HepG2 (cell line): ENCODE data around the gene TLN1. TPM values are rescaled to one million over a fixed set of nuclear protein-coding genes. Genes with fewer than 3 reads are reported as not detected.

ENCODE experiments used
- FOXJ3 ChIP-seq: sonication (generic); formaldehyde crosslinking; IDR thresholded peaks from 2 replicates; pipeline ENCODE4 v1.4.0; 2020; ENCODE audit warnings: missing genetic modification reagents, mild to moderate bottlenecking, borderline replicate concordance
- GLI4 ChIP-seq: sonication (generic); formaldehyde crosslinking; IDR thresholded peaks from 2 replicates; pipeline ENCODE4 v1.5.1; 2020; ENCODE audit warnings: missing genetic modification reagents, mild to moderate bottlenecking, moderate library complexity, borderline replicate concordance
- IKZF1 ChIP-seq: fragments of 450-650 bp; IDR thresholded peaks from 2 replicates; pipeline ENCODE4 v1.7.1; 2016
- NCOA5 ChIP-seq: sonication (generic); formaldehyde crosslinking; IDR thresholded peaks from 2 replicates; pipeline ENCODE4 v1.4.0; 2020; ENCODE audit warnings: missing genetic modification reagents
- NFIB ChIP-seq: sonication (generic); formaldehyde crosslinking; IDR thresholded peaks from 2 replicates; pipeline ENCODE4 v1.9.0; 2021; ENCODE audit warnings: missing genetic modification reagents, mild to moderate bottlenecking, borderline replicate concordance
- PAF1 ChIP-seq: IDR thresholded peaks from 2 replicates; pipeline ENCODE4 v1.6.1; 2016; ENCODE audit warnings: missing genetic modification reagents, missing compliant biosample characterization
- RELA ChIP-seq: sonication (generic); formaldehyde crosslinking; IDR thresholded peaks from 2 replicates; pipeline ENCODE4 v1.4.0; 2020; ENCODE audit warnings: missing genetic modification reagents
- RFX3 ChIP-seq: IDR thresholded peaks from 2 replicates; pipeline ENCODE4 v1.6.1; 2016; ENCODE audit warnings: missing biosample characterization, missing genetic modification reagents
- TAF15 ChIP-seq: fragments of 200-400 bp; formaldehyde crosslinking; IDR thresholded peaks from one replicate; pipeline ENCODE4 v1.6.1; 2018; ENCODE audit warnings: mild to moderate bottlenecking, low read depth, low read length; ENCODE audit not compliant: poor library complexity, severe bottlenecking
- ZEB1 ChIP-seq: IDR thresholded peaks from 2 replicates; pipeline ENCODE4 v1.6.1; 2012; ENCODE audit warnings: mild to moderate bottlenecking, low read depth, inconsistent platforms; ENCODE audit not compliant: insufficient replicate concordance
- ZNF263 ChIP-seq: sonication (generic); formaldehyde crosslinking; IDR thresholded peaks from 2 replicates; pipeline ENCODE4 v1.4.0; 2020; ENCODE audit warnings: missing genetic modification reagents
- ZNF543 ChIP-seq: sonication (generic); formaldehyde crosslinking; IDR thresholded peaks from 2 replicates; pipeline ENCODE4 v1.4.0; 2020; ENCODE audit warnings: mild to moderate bottlenecking, missing genetic modification reagents
- ZNF550 ChIP-seq: sonication (generic); formaldehyde crosslinking; IDR thresholded peaks from 2 replicates; pipeline ENCODE4 v1.4.0; 2020; ENCODE audit warnings: mild to moderate bottlenecking, missing genetic modification reagents, borderline replicate concordance
- ZNF562 ChIP-seq: sonication (generic); formaldehyde crosslinking; IDR thresholded peaks from 2 replicates; pipeline ENCODE4 v1.8.0; 2022; ENCODE audit warnings: missing genetic modification reagents, borderline replicate concordance
- ZNF891 ChIP-seq: sonication (generic); formaldehyde crosslinking; IDR thresholded peaks from 2 replicates; pipeline ENCODE4 v1.5.0; 2020; ENCODE audit warnings: mild to moderate bottlenecking, missing genetic modification reagents
- polyA plus RNA-seq, 8 experiments: library from polyadenylated mRNA; depleted of rRNA in 3 of 8; stranded (reverse) in 7 of 8; unstranded in 1 of 8; fragments of >200 nt; fragmentation: Illumina TruSeq in 4 of 8; extraction: Trizol in 4 of 8; gene quantifications; 2 replicates each; pipeline versions ENCODE4 v1.2.1 to v1.2.3, GENCODE V29; 2011 to 2016; ENCODE audit warnings: low read depth in 4 of 8, missing spikeins in 1 of 8, mixed read lengths in 1 of 8; ENCODE audit not compliant: insufficient read depth in 1 of 8
- total RNA-seq, 5 experiments: library from RNA; depleted of rRNA; stranded (reverse); fragments of >200 nt; fragmentation: Illumina TruSeq; extraction: Trizol; gene quantifications; 2 replicates each; pipeline ENCODE4 v1.2.3, GENCODE V29; 2016; ENCODE audit warnings: low read depth in 1 of 5
- TF ChIP-seq, protein P1 (sequence below): sonication (generic); formaldehyde crosslinking; IDR thresholded peaks from one replicate; pipeline ENCODE4 v1.5.1; 2020; ENCODE audit warnings: mild to moderate bottlenecking, missing genetic modification reagents; ENCODE audit errors: not compliant biosample characterization
- TF ChIP-seq, protein P2 (sequence below): sonication (generic); formaldehyde crosslinking; IDR thresholded peaks from 2 replicates; pipeline ENCODE4 v1.4.0; 2020; ENCODE audit warnings: missing genetic modification reagents, borderline replicate concordance

Gene TLN1
- total and polyA plus RNA-seq, 2 of the 13 experiments (the other 11 are each of a cell fraction or from before 2014, with no cell fraction given), result 35.2 to 51.8 TPM

GRCh38 chr9:35690614-35691333 lies 41.2 kb downstream of the TLN1 start (continued):
- TF ChIP-seq, protein P1, sequence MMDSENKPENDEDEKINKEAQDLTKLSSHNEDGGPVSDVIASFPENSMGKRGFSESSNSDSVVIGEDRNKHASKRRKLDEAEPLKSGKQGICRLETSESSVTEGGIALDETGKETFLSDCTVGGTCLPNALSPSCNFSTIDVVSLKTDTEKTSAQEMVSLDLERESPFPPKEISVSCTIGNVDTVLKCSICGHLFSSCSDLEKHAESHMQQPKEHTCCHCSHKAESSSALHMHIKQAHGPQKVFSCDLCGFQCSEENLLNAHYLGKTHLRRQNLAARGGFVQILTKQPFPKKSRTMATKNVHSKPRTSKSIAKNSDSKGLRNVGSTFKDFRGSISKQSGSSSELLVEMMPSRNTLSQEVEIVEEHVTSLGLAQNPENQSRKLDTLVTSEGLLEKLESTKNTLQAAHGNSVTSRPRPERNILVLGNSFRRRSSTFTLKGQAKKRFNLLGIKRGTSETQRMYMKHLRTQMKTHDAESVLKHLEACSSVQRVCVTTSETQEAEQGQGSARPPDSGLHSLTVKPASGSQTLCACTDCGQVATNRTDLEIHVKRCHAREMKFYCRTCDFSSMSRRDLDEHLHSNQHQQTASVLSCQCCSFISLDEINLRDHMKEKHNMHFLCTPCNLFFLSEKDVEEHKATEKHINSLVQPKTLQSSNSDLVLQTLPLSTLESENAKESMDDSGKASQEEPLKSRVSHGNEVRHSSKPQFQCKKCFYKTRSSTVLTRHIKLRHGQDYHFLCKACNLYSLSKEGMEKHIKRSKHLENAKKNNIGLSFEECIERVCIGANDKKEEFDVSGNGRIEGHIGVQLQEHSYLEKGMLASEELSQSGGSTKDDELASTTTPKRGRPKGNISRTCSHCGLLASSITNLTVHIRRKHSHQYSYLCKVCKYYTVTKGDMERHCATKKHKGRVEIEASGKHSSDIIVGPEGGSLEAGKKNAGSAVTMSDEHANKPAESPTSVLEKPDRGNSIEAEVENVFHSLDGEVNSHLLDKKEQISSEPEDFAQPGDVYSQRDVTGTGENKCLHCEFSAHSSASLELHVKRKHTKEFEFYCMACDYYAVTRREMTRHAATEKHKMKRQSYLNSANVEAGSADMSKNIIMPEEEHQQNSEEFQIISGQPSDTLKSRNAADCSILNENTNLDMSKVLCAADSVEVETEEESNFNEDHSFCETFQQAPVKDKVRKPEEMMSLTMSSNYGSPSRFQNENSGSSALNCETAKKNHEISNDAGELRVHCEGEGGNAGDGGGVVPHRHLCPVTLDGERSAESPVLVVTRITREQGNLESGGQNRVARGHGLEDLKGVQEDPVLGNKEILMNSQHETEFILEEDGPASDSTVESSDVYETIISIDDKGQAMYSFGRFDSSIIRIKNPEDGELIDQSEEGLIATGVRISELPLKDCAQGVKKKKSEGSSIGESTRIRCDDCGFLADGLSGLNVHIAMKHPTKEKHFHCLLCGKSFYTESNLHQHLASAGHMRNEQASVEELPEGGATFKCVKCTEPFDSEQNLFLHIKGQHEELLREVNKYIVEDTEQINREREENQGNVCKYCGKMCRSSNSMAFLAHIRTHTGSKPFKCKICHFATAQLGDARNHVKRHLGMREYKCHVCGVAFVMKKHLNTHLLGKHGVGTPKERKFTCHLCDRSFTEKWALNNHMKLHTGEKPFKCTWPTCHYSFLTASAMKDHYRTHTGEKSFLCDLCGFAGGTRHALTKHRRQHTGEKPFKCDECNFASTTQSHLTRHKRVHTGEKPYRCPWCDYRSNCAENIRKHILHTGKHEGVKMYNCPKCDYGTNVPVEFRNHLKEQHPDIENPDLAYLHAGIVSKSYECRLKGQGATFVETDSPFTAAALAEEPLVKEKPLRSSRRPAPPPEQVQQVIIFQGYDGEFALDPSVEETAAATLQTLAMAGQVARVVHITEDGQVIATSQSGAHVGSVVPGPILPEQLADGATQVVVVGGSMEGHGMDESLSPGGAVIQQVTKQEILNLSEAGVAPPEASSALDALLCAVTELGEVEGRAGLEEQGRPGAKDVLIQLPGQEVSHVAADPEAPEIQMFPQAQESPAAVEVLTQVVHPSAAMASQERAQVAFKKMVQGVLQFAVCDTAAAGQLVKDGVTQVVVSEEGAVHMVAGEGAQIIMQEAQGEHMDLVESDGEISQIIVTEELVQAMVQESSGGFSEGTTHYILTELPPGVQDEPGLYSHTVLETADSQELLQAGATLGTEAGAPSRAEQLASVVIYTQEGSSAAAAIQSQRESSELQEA, result no peak
- TF ChIP-seq TAF15 (no peak), ZNF543 (CRISPR knock-in tag) (0 out of 2 replicates have a peak, but pooled peaks have one; percentile 20), GLI4 (CRISPR knock-in tag) (no peak), ZNF891 (CRISPR knock-in tag) (no peak), ZNF562 (no peak), NFIB (no peak), IKZF1 (no peak), RELA (CRISPR knock-in tag) (no peak), PAF1 (CRISPR knock-in tag) (no peak), NCOA5 (no peak), ZNF550 (CRISPR knock-in tag) (no peak), ZEB1 (no peak), ZNF263 (CRISPR knock-in tag) (peak; percentile 25; the same call in 1 of the 2 replicates), FOXJ3 (CRISPR knock-in tag) (no peak), RFX3 (CRISPR knock-in tag) (no peak)
- TF ChIP-seq, protein P2, sequence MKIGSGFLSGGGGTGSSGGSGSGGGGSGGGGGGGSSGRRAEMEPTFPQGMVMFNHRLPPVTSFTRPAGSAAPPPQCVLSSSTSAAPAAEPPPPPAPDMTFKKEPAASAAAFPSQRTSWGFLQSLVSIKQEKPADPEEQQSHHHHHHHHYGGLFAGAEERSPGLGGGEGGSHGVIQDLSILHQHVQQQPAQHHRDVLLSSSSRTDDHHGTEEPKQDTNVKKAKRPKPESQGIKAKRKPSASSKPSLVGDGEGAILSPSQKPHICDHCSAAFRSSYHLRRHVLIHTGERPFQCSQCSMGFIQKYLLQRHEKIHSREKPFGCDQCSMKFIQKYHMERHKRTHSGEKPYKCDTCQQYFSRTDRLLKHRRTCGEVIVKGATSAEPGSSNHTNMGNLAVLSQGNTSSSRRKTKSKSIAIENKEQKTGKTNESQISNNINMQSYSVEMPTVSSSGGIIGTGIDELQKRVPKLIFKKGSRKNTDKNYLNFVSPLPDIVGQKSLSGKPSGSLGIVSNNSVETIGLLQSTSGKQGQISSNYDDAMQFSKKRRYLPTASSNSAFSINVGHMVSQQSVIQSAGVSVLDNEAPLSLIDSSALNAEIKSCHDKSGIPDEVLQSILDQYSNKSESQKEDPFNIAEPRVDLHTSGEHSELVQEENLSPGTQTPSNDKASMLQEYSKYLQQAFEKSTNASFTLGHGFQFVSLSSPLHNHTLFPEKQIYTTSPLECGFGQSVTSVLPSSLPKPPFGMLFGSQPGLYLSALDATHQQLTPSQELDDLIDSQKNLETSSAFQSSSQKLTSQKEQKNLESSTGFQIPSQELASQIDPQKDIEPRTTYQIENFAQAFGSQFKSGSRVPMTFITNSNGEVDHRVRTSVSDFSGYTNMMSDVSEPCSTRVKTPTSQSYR (CRISPR knock-in tag), result no peak
